ENCODE results near the gene TOR1A. TPM values are rescaled to one million over a fixed set of nuclear protein-coding genes. Genes with fewer than 3 reads are reported as not detected.

Gene TOR1A
- total RNA-seq, 4 donors from 2014 or later, result 33.9 to 45.9 (median 38.2) TPM

DNA sequence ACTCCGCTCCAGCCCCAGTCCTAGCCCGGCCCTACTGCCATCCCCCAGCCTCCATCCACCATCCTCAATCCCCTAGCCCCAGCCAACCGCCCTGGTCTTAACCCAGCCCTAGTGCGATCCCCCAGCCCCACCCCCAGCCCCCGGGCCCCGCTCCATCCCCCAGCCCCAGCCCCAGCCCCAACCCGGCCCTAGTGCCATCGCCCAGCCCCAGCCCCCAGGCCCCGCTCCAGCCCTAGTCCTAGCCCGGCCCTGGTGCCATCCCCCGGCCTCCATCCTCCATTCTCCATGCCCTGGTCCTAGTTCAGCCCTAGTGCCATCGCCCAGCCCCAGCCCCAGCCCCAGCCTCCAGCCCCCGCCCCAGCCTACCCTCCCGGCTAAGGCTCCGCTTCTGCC, 398 bp downstream of the TOR1A start:
- no CpG with 5 or more reads among the region's 15 CpGs for WGBS, 2 donors (ENCODE audit: low coverage in 1 of 2)
- Histone ChIP-seq H3K36me3 (peaks cover 0 to 64% of the 10 kb centered on the region in 2 donors), H3K4me3 (peak overlapping the region; percentile 66 to 80), H3K27me3 (no peaks in the 10 kb centered on the region), H3K27ac (peak overlapping the region; percentile 27 to 88 (median 81)), H3K9me3 (no peaks in the 10 kb centered on the region), H3K4me1 (peaks cover 0 to 15% (median 0%) of the 10 kb centered on the region in 3 donors)
- TF ChIP-seq, protein P1, sequence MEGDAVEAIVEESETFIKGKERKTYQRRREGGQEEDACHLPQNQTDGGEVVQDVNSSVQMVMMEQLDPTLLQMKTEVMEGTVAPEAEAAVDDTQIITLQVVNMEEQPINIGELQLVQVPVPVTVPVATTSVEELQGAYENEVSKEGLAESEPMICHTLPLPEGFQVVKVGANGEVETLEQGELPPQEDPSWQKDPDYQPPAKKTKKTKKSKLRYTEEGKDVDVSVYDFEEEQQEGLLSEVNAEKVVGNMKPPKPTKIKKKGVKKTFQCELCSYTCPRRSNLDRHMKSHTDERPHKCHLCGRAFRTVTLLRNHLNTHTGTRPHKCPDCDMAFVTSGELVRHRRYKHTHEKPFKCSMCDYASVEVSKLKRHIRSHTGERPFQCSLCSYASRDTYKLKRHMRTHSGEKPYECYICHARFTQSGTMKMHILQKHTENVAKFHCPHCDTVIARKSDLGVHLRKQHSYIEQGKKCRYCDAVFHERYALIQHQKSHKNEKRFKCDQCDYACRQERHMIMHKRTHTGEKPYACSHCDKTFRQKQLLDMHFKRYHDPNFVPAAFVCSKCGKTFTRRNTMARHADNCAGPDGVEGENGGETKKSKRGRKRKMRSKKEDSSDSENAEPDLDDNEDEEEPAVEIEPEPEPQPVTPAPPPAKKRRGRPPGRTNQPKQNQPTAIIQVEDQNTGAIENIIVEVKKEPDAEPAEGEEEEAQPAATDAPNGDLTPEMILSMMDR (IDR thresholded peaks at IDR 0.05), result no peak
- TF ChIP-seq EP300 (IDR thresholded peaks at IDR 0.05) (no peak), POLR2A (IDR thresholded peaks at IDR 0.05) (no peak), POLR2AphosphoS5 (IDR thresholded peaks at IDR 0.05) (no peak)
- peak; percentile 3 for ATAC-seq

DNA sequence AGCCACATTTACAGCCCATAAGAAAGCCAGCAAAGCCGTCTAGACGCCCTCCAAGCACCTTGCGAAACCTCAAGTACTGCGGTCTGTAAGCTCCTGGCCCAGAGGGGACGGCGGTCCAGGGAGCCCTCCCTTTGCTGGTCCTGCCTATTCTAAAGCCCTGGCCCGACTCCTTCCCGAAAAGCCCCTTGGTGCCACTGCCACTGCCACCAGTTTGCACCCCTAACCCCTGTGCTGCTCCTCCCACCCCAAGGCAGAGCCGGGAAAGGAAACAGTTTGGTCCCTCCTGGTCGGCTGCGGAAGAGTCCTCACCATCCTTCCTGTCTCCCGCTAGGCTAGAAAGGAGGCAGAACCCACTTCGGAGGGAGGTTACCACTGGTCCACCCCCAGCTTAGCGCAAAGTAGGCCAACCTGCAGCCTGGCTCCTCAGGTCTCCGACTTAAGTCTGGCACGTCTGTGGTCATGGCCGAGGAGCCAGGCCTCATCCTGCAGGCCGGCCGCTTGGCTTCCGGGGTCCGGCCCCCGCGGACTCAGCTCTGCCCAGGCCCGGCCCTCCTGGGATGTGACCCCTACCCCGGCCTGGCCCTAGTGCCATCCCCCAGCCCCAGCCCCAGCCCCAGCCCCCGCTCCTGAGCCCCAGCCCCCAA, 916 bp downstream of the TOR1A start:
- Histone ChIP-seq H3K27me3 (no peaks in the 10 kb centered on the region), H3K9me3 (no peaks in the 10 kb centered on the region), H3K27ac (peak overlapping the region in 3 of 4 donors; percentile 79 to 88 (median 83)), H3K4me1 (peaks cover 0 to 15% (median 0%) of the 10 kb centered on the region in 3 donors), H3K4me3 (peak overlapping the region; percentile 66 to 80), H3K36me3 (peaks cover 0 to 64% of the 10 kb centered on the region in 2 donors)
- 17 to 36% methylated on average over 6 of the region's 26 CpGs for WGBS, 2 donors (ENCODE audit: low coverage in 1 of 2)
- TF ChIP-seq POLR2A (IDR thresholded peaks at IDR 0.05) (no peak), POLR2AphosphoS5 (IDR thresholded peaks at IDR 0.05) (no peak), EP300 (IDR thresholded peaks at IDR 0.05) (no peak)
- TF ChIP-seq, protein P1 (IDR thresholded peaks at IDR 0.05), result no peak
- ATAC-seq, result no peak

DNA sequence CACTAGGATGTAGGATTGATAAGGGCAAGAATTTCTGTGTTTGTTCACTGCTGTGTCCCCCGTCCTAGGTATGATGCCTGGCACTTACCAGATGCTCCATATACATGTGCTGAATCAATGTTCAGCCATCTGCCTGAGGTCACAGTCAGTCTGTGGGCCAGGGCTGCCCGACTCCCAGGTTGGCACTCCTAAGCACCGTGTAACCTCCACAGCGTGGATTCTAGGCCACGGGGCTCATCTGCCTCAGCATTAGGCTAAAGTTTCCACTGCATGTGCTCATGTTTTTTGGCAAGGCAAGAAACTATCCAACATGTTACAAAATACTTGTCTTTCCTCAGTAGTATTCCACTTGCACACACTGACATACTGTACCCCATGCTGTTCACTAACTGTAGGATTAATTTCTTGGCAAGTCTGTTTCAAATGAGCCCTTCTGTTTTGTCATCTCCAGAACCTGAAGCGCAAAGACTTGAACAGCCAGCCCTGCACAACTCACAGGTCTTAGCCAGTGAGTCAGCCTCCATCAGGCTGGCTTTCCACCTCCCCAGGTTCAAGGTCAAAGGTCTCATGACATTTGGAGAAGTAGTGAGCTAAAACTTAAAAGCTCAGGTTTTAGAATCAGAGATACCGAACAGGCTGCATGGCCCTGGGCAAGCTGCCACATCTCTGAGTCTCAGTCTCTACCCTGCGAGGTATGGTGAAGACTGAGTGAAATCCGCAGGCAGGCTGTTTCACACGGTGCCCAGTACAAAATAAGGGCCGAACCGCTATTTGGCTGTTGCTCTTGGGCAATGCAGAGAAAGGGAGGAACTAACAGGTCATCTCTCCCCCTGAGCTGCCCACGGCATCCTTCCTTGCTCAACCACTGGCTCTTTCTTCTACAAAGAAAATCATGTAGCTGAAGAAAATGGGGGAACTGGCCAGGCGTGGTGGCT, 7.2 kb downstream of the TOR1A start:
- no peak for TF ChIP-seq POLR2AphosphoS5 (IDR thresholded peaks at IDR 0.05)
- no peak for TF ChIP-seq POLR2A (IDR thresholded peaks at IDR 0.05)
- TF ChIP-seq EP300 (IDR thresholded peaks at IDR 0.05), result no peak
- TF ChIP-seq, protein P1 (IDR thresholded peaks at IDR 0.05), result no peak
- Histone ChIP-seq H3K27ac (no peak overlapping the region), H3K9me3 (no peaks in the 10 kb centered on the region), H3K4me3 (no peak overlapping the region), H3K36me3 (peaks cover 0 to 99% of the 10 kb centered on the region in 2 donors), H3K27me3 (no peaks in the 10 kb centered on the region), H3K4me1 (no peaks in the 10 kb centered on the region)
- ATAC-seq, result no peak
- WGBS, 2 donors (ENCODE audit: low coverage in 1 of 2), result 80 to 85% methylated on average over 5 to 9 of the region's 14 CpGs

DNA sequence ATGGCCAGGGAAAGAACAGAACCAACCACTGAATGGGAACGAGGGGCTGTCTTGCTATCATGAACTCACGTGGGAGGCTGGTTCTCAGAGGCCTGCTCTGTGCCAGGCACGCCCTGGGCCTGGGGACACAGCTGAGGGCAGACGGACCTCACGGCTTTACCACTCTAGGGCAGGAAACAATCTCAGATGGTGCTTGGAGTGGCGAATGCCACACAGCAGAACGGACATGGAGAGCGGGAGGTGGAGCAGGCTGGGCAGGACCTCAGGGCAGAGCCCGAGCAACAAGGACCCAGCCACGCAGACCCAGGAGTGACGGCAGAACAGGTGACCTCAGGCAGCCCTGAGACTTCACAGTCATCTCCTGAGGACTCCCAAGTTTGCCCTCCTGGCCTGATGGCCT, 8.7 kb downstream of the TOR1A start:
- Histone ChIP-seq H3K27me3 (no peaks in the 10 kb centered on the region), H3K4me1 (no peaks in the 10 kb centered on the region), H3K27ac (no peak overlapping the region), H3K9me3 (no peaks in the 10 kb centered on the region), H3K36me3 (peaks cover 0 to 94% of the 10 kb centered on the region in 2 donors), H3K4me3 (no peak overlapping the region)
- TF ChIP-seq POLR2AphosphoS5 (IDR thresholded peaks at IDR 0.05), result no peak
- TF ChIP-seq EP300 (IDR thresholded peaks at IDR 0.05), result no peak
- TF ChIP-seq, protein P1 (IDR thresholded peaks at IDR 0.05), result no peak
- no peak for TF ChIP-seq POLR2A (IDR thresholded peaks at IDR 0.05)
- WGBS, 2 donors (ENCODE audit: low coverage in 1 of 2), result 83 to 85% methylated on average over 4 to 11 of the region's 11 CpGs
- no peak for ATAC-seq

Data from gastroesophageal sphincter (tissue), 4 donors.